GM18499 (cell line): Measurements from ENCODE around the gene M1AP.

Experiments used
- ATAC-seq: cut with Tn5 transposase; IDR thresholded peaks from one replicate; pipeline ENCODE4 v1.9.1; 2021; ENCODE audit warnings: moderate number of reproducible peaks; ENCODE audit not compliant: insufficient read depth, unreplicated experiment

The M1AP gene

DNA sequence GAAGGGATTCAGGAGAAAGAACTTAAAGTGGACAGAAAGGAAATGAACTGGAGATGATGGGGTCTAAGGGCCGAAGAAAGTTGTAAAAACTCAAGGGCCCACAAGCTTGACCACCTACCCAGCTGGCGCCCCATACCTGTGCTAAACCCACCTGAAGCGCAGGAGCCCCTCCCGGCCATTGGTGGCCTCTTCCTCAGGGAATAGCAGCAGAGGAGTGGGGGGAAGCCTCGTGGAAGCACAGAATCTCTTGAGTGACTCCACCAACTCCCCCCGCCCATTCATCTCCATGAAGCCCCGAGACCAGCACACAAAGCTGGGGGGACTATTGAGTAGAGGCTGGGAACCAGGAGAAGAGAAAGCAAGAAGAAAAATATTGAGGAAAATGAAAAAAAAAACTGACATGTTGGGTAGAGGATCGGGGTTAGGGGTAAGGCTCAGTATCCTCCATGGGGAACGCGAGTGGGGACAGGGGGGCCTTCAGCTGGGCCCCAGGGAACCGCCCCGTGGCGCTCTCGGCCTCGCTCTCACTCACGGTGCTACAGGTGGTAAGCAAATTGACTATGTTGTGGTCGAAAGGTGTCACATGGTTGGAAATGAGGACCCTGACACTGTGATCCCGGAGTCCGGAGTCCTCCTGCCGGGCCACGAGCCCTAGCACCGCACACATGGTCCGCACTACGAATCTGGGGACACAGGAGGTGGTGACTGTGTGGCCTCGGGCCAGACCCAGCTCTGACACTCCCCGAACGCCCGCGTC, 119.4 kb downstream of the M1AP start:
- ATAC-seq = peak; percentile 6

DNA sequence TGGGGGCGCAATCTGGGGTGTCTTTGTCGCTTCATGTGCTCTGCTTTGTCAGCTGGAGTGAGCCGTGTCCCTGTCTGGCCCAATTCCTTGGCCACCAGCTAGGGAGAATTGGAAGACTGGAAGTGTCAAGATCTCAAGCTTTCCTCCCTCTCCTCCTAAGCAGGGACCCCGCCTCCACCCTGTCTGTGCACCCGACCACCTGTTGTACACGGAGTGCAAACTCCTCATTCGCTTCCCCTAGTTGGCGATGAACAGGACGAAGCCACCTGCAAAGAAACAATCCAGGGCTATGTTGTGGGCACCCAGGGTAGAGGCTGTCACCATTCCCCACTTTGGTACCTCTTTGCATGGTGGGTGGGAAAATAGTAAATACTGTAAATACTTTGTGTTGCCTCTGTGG, 120.4 kb downstream of the M1AP start:
- ATAC-seq = no peak

DNA sequence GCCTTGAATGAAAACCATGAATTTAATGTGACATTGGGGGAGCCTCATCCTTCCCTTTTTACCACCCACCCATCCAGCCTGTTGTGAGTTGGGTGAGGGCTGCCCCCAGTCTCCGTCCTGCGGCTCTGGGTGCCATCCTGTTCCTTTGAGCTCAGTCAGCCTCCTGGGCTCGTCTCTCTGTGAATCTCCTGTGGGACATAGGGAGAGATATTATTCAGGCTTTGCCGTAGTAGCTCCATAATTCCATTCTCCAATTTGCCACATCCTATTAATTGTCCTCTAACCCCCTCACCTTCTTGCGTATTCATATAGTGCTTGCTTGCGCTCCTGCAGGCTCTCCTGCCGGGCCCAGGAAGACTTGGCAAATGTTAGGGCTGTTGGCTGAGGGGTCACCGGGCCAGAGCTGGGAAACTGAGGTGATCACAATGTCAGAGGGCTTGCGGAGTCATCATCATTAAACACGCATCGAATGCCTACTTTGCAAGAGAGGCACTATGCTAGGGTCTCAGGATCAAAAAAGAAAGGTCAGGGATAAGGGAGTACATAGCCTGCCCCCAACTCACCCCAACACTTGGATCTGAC, 121.4 kb downstream of the M1AP start:
- no peak for ATAC-seq

DNA sequence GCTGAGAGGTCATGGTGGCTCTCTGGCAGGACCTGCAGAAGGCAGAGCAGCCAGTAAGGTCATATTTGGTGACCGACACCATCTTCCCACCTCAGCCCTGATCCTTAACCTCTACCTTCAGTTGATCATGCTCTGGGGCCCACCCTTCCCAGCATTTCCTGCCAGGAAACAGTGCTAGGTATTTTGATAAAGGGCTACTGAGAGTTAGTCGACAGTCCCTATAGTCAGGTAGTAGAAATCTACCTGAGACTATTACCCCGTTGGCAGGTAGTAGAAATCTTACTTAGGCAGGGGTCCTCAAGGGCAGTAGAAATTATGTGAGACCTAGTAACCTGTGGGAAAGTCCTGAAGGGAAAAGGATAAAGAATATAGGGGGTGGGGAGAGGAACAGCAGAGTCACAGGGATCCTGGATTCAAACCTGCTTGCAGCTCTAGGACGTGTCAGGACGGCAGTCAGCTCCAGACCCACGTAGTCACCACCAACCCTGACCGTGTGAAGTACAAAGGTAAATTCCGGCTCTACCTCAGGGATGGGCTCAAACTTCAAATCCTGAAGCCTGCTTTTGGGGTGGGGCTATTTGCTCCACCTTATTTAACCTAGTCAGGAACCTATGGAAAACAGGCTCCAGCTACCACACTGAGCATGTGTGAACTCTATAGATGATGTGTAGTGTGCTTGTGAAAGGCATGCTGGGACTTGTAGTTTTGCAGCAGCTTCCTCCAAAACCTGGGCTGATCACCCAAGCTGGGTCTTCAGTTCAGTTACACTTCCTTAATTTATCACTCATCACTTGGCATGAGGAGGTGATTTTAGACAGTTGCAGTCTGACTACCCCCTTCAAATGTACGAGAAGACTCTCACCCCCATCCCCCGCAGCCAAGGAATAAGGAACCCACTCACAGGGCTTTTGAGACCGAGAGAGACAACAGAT, 122.1 kb downstream of the M1AP start, which contains the start of gene DQX1:
Gene DQX1, minus strand, starts transcription at position 515 of the 932 bp plus-strand sequence. Its CDS starts 502 bp downstream, at position 13.
- ATAC-seq = no peak

DNA sequence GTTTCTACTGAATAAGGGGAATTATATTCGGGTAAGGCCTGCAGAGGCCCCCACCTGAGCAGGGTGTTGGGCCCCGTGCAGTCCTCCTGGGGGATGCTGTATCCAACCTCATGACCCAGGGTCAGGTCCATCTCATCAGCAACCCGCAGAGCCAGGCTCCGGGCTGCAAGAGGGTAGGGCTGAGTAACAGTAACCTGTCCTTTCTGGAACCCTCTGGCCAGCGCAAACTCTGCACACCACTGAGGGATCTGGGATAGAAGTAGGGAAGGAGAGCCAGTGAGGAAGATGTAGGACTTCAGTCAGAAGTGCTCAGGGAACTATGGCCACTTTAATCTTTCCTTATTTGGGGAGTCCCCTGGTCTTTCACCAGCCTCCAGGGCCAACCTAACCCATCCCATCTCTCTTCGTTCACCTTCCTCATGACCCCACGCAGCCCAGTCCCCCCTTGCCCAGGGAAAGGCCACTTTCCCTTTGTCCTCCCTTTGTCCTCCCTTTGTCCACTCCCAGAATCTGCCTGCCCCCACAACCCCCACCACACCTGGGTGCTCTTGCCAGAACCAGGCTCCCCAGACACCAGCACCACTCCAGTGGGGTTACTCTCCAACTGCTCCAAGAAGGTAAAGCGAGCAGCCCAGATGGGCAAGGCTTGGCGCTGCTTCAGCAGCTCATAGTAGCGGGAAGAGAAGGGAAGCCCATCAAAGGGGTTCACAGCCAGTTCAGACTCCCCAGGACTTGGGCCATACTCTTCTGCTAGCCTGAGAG, 123.0 kb downstream of the M1AP start:
- no peak for ATAC-seq

DNA sequence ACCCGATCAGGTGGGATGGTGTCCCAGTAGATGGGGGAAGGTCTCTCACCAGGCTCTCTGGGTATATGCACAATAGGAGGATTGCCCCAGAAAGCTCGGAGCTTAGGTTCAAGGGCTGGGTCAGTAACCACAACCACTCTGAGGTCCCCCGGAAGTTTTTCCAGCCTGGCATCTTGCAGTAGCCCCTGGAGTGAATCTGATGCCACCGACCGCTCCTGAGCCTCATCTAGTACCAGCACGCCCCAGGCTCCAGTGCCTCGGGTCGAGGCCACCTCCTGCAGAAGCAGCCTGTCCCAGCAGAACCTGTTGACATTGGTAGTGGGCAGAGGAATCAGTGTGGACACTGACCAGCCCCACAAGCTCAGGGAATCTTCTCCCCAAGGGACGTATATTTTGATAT, 124.1 kb downstream of the M1AP start:
- ATAC-seq = no peak

DNA sequence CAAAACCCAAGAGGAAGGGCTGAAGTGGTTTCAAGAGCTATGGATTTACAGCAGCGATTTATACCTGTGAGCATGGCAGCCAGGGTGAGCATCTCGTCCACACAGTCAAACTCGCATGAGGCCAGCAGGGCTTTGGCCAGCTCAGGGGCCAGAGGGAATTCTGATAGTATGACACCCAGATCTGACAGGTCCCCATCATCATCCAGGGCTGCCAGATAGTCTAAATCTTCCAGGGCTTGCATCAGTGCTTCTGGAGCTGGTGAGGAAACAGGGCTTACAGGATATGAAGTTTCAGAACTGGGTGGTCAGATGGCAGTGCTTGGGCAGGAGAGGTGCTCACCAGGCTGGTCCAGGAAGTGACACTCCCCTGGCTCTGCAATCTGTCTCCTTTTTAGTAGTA, 125.6 kb downstream of the M1AP start:
- ATAC-seq = no peak

DNA sequence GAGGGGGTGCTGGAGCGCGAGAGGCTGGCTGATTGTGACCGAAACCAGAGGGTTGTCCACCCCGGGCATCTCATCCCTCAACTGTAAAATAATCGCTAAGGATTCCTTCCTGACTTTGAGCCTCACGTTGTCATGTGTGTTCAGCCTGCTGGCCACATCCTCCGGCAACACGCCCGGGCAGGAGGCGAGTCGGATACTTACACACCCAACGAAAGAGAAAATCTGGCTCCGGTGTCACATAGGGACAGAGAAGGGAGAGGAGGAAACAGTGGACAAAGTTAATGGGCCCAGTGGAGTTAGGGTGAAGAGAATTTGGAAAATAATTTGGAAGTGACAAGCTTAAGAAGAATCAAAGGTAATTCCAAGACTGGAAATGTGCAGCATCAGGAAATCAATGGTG, 131.5 kb downstream of the M1AP start:
- ATAC-seq = no peak

DNA sequence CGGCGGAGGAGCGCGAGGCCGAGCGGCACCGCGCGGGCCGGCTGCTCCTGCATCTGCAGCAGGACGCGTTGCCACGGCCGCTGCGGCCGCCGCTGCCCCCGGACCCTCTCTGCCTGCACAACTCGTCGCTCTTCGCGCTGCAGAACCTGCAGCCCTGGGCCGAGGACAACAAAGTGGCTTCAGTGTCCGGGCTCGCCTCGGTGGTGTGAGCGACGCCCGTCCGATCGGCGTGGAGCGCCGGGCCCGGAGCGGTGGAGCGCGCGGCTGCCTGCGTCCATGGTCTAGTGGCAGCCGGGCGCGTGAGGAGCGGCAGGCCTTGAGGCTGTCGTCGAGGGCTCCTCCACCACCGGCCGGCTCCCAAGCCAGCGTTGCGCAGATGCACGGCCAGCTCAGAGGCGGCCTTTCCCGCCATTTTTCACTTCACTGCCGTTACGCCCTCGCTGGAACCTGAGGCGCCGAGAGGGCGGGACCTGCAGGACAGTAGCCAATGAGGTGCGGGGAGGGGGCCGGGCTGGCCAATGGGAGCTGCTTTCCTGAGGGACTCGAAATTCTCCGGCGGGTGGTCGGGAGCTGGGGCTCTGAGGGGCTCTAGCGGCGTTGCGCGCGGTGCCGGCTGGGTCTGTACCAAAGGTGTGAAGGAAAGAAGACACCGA, 132.0 kb downstream of the M1AP start:
- no peak for ATAC-seq

DNA sequence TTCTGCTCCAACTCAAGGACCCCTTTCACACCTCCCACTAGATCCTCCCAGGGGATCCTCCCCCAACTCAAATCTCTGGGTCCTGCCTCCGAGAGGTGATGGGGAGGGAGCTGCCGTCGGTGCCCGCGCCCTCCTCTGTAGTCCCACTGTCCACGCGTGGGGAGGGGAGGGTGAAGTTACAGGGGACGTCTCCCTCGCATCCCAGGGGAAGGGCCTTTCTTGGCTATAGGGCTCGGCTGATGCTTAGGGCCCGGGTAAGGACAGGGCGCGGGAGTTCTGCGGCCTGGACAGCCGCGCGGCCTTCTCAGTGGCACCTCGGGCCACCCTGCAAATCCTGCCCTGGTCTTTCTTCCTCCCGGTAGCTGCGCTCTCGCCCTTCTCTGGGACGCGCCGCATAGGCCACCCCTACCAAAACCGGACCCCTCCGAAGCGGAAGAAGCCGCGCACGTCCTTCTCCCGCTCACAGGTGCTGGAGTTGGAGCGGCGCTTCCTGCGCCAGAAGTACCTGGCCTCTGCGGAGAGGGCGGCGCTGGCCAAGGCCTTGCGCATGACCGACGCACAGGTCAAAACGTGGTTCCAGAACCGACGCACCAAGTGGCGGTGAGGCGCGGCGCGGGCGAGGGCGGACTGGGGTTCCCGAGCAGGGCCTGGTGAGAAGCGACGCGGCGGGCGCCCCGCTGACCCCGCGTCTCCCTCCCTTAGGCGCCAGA, 132.7 kb downstream of the M1AP start:
- no peak for ATAC-seq

DNA sequence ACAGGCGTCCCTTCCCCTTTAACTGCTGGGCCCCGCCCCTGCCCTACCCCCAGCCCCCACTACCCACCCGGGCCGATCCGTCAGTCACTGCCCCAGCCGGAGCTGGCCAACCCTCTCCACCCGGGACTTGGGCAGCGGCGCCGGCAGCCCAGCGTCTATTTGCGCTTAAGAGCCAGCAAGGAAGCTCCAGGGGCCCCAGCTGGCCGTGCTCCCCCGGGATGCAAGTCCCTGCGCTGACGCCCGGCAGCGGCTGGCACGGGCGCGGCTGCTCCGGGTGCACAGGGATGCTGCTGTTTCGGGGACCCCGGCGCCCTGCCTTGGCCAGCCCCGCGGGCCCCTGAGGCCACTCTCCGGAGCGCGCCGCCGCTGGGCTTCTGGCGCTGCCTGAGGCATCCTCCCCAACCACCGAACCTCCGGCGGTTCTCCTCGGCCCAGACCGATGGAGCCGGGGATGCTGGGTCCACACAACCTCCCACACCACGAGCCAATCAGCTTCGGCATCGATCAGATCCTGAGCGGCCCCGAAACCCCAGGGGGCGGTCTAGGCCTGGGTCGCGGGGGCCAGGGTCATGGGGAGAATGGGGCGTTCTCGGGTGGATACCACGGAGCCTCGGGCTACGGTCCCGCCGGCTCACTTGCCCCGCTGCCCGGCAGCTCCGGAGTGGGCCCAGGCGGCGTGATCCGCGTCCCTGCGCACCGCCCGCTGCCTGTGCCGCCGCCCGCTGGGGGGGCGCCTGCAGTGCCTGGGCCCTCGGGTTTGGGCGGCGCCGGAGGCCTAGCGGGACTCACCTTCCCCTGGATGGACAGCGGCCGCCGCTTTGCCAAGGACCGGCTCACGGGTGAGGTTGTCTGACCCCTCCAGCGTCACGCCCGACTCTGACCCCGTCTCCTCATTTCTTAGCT, 133.5 kb downstream of the M1AP start, which contains the start of gene TLX2:
Gene TLX2, plus strand, starts transcription at position 83 of the 903 bp plus-strand sequence. Its CDS starts 357 bp downstream, at position 440.
- no peak for ATAC-seq

DNA sequence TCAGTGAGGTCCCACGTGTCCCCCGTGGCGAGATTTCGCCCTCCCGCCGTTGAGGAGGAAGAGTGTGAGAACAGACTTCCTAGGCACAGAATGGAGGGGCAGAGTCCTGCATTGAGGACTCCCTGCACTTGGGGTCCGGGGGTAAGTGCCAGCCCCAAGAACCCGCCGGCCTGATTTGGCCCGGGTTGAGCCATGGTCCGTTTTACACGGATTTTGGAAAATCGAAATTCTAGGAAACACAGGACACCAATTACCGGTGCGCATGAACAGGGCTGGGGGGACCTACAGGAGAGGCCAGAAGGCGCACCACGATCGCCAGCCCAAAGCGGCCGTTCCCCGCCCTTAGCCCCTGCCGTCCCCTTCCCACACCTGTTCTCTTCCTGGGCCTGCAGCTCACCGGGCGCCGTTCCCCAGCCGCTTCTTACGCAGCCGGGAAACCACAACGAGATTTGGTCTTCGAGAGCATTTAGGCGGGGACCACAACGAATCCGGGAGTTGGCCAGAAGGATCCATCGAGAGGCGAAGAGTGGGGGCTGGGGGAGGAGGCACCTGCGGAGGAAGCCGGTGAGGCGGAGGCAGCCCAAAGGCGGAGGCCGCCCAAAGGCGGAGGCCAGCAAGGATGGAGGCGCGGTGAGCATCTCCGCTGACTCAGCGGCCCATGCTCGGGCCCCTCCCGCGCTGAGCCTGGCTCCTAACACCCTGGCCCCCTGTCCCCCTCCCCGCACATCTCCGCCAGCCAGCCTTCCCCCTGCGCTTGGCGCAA, 134.3 kb downstream of the M1AP start:
- ATAC-seq = no peak

DNA sequence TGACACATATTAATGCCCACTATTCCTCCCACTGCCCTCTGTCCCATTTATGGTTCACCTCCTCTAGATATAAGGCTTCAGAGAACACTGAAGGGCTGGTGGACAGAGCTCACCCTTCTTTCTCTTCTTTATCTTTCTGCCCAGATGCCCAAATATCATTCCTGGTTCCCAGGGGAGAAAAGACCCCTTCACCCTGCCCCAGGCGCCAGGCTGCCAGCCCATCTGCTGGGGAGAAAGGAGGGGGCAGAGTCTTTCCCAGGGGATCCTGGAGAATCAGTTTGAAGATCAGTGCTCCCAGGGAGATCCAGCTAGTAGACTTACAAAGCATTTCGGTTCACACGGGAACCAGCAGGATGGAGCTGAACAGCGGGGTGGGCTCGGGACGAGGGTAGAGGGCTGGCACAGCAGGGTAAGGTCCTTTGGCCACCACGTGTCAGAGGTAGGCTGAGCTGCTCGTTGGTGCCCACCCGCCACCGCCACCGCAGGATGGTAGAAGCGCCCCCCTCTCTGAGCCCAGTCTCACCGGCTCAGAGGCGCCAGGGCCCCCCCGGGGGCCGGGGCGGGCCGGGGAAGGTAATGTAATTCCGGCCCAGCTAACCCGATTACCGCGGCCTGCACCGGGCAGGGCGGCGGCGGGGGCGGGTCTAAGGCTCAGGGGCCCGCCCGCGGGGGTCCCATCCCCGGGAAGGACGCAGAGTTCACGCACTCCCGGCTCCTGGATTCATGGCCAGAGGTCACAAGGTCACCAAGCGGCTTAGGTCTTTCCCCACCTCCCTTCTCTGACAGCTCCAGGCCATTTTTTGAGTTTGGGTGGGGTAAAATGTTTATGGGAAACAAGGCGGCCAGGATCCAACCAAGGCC, 135.2 kb downstream of the M1AP start:
- ATAC-seq = no peak

DNA sequence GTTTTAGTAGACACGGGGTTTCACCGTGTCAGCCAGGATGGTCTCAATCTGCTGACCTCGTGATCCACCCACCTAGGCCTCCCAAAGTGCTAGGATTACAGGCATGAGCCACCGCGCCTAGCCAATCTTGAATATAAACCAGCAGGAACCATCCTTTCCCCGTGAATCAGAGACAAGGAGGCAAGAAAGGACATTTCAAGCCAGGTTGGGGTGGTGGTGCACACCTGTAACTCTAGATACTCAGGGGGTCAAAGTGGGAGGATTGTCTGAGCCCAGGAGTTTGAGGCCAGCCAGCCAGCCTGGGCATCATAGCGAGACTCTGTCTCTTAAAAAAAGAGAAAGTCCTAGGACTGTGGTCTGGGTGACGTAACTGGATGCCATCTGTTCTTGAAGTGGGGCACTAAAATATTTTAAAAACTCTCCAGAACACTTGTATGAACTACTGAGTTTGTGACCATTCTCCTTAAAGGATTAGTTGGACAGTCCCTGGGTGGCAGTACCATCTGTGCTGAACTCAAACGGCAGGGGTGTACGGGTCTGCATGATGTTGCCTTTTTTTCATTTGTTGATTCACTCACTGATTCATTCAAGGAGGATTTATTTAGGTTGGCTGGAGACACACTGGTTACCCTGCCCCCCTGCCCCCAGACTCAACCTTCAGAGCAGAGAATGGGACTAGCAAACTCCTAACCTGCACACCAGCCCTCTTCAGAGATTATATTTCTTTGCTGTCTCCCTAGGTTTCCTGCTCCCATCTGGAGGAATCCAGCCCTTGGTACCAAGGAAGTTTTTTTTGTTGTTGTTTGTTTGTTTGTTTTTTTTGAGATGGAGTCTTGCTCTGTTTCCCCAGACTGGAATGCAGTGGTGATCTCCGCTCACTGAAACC, 136.8 kb downstream of the M1AP start:
- no peak for ATAC-seq

DNA sequence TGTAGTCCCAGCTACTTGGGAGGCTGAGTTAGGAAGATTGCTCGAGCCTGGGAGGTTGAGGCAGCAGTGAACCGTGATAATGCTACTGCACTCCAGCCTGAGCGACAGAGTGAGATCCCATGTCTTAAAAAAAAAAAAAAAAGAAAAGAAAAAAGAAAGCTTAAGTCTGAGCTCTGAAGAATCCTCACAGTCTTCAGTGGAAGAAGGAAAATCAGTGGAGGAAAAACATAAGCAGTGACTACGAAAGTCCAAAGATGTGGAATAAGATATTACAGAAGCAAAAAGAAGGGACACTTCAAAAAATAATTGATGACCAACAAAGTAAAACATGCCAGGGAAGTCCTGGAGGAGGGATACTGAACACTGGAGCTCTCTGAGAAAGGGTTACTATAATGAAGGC, 137.9 kb downstream of the M1AP start:
- ATAC-seq = no peak
